GM18526 (cell line): ENCODE results near the gene ZNF148.

Experiments used
- POLR2A ChIP-seq: IDR thresholded peaks from 3 replicates; pipeline ENCODE4 v1.6.1; 2011; ENCODE audit not compliant: insufficient read length; ENCODE audit errors: extremely low read depth

The ZNF148 gene

GRCh38 chr3:125234831-125235230, 140.3 kb downstream of the ZNF148 start:
- TF ChIP-seq POLR2A, result no peak

GRCh38 chr3:125232401-125232800, 142.7 kb downstream of the ZNF148 start:
- TF ChIP-seq POLR2A, result no peak

GRCh38 chr3:125231895-125232294, 143.2 kb downstream of the ZNF148 start:
- TF ChIP-seq POLR2A, result no peak

- no peak for TF ChIP-seq POLR2A
Observed at GRCh38 chr3:125229707-125230106, 145.4 kb downstream of the ZNF148 start.

- no peak for TF ChIP-seq POLR2A
Observed at GRCh38 chr3:125229168-125229567, 146.0 kb downstream of the ZNF148 start.

- no peak for TF ChIP-seq POLR2A
Observed at GRCh38 chr3:125221831-125222230, 153.3 kb downstream of the ZNF148 start.

- no peak for TF ChIP-seq POLR2A
Observed at GRCh38 chr3:125220727-125221429, 154.2 kb downstream of the ZNF148 start.

- TF ChIP-seq POLR2A, result no peak
Observed at GRCh38 chr3:125220183-125220582, 154.9 kb downstream of the ZNF148 start.

- no peak for TF ChIP-seq POLR2A
Observed at GRCh38 chr3:125219261-125219701, 155.8 kb downstream of the ZNF148 start.

- TF ChIP-seq POLR2A, result no peak
Observed at GRCh38 chr3:125214738-125215137, 160.4 kb downstream of the ZNF148 start.

- no peak for TF ChIP-seq POLR2A
Observed at GRCh38 chr3:125213946-125214542, 161.1 kb downstream of the ZNF148 start.

GRCh38 chr3:125213364-125213755, 161.8 kb downstream of the ZNF148 start:
- TF ChIP-seq POLR2A, result no peak

- TF ChIP-seq POLR2A, result no peak
Observed at GRCh38 chr3:125212509-125213363, 162.4 kb downstream of the ZNF148 start, which contains the start of gene SLC12A8. SLC12A8 (minus strand) TSS chr3:125212748; CDS start chr3:125211349, 1,399 bp downstream.

GRCh38 chr3:125212091-125212508, 163.0 kb downstream of the ZNF148 start:
- TF ChIP-seq POLR2A, result no peak

GRCh38 chr3:125211523-125212090, 163.5 kb downstream of the ZNF148 start:
- no peak for TF ChIP-seq POLR2A
